Colonic mucosa (tissue), 4 donors: ENCODE results near the gene FGFR3. TPM values are rescaled to one million over a fixed set of nuclear protein-coding genes. Genes with fewer than 3 reads are reported as not detected.

Source experiments
- DNase-seq: peaks from one replicate; pipeline ENCODE4 v3.0.0-alpha.2; 2020
- H3K27ac ChIP-seq: fragments of 200-600 bp; one replicate; pipeline ENCODE4 v1.8.0; 2021
- H3K27me3 ChIP-seq: fragments of 200-600 bp; one replicate; pipeline ENCODE4 v1.8.0; 2021
- H3K36me3 ChIP-seq: fragments of 200-600 bp; one replicate; pipeline ENCODE4 v1.8.0; 2021
- H3K4me1 ChIP-seq: fragments of 200-600 bp; one replicate; pipeline ENCODE4 v1.8.0; 2021; ENCODE audit warnings: mild to moderate bottlenecking
- H3K4me3 ChIP-seq: fragments of 200-600 bp; one replicate; pipeline ENCODE4 v1.8.0; 2021
- H3K9ac ChIP-seq, 2 donors: one replicate each; pipeline ENCODE4 v1.7.0; 2013; ENCODE audit warnings: control low read depth in 2 of 2, low read depth in 2 of 2, low read length in 2 of 2
- H3K9me3 ChIP-seq: fragments of 200-600 bp; one replicate; pipeline ENCODE4 v1.8.0; 2021
- CTCF ChIP-seq: fragments of 200-600 bp; IDR thresholded peaks from one replicate; pipeline ENCODE4 v1.8.0; 2022; ENCODE audit warnings: antibody characterized with exemption, mild to moderate bottlenecking
- intact Hi-C: fragments of 100-400 bp; cut with DNase I; formaldehyde crosslinking; loops from one replicate; pipeline ENCODE4 v1.14.1; 2022
- total RNA-seq, 2 donors: library from RNA; stranded (reverse); fragmentation: NEBNext Ultra II Directional in 1 of 2; extraction: Animal tissue kit (Norgen Biotek cat#: 25700) in 1 of 2; gene quantifications; one replicate each; pipeline ENCODE4 v1.2.1, GENCODE V29; 2021
- donor health status: healthy.
- donor health status: DM: no; HTN: no; CAD: no.
- donor health status: DM: no; HTN: no; CAD: no.

Gene FGFR3
- total RNA-seq, 2 donors from 2014 or later, result 32.3 to 52.9 TPM

- Histone ChIP-seq H3K36me3 (no peaks in the 10 kb centered on the region), H3K9ac (peak overlapping the region in 1 of 2 donors; percentile 12), H3K9me3 (no peaks in the 10 kb centered on the region), H3K27ac (no peak overlapping the region), H3K27me3 (peaks cover 44% of the 10 kb centered on the region), H3K4me3 (no peak overlapping the region), H3K4me1 (peaks cover 4% of the 10 kb centered on the region)
- peak; percentile 39 for DNase-seq
- intact Hi-C loops, result no loop called here
- no peak for TF ChIP-seq CTCF
Measured at GRCh38 chr4:1763550-1764080, 29.5 kb upstream of the FGFR3 start.

GRCh38 chr4:1764670-1765069, 28.4 kb upstream of the FGFR3 start:
- intact Hi-C loops, result no loop called here
- H3K27ac ChIP-seq, result no peak overlapping the region
- H3K4me1 ChIP-seq, result peaks cover 4% of the 10 kb centered on the region
- no peak overlapping the region for H3K9ac ChIP-seq
- H3K9me3 ChIP-seq, result no peaks in the 10 kb centered on the region
- no peak overlapping the region for H3K4me3 ChIP-seq
- H3K27me3 ChIP-seq, result peaks cover 50% of the 10 kb centered on the region
- no peak for DNase-seq
- no peaks in the 10 kb centered on the region for H3K36me3 ChIP-seq
- no peak for TF ChIP-seq CTCF

GRCh38 chr4:1765409-1766072, 27.6 kb upstream of the FGFR3 start:
- no peak for TF ChIP-seq CTCF
- H3K27ac ChIP-seq, result no peak overlapping the region
- no peak for DNase-seq
- H3K4me1 ChIP-seq, result peaks cover 4% of the 10 kb centered on the region
- H3K9ac ChIP-seq, result no peak overlapping the region
- no peaks in the 10 kb centered on the region for H3K9me3 ChIP-seq
- H3K27me3 ChIP-seq, result peaks cover 55% of the 10 kb centered on the region
- H3K4me3 ChIP-seq, result no peak overlapping the region
- intact Hi-C loops, result no loop called here
- no peaks in the 10 kb centered on the region for H3K36me3 ChIP-seq

- no peak overlapping the region for H3K9ac ChIP-seq
- H3K27me3 ChIP-seq, result peaks cover 58% of the 10 kb centered on the region
- no peak for TF ChIP-seq CTCF
Measured at GRCh38 chr4:1766106-1767060, 26.7 kb upstream of the FGFR3 start.

GRCh38 chr4:1767061-1767769, 25.9 kb upstream of the FGFR3 start:
- Histone ChIP-seq H3K27me3 (peaks cover 57% of the 10 kb centered on the region), H3K4me3 (peak overlapping the region; percentile 15), H3K9ac (no peak overlapping the region), H3K36me3 (no peaks in the 10 kb centered on the region), H3K27ac (no peak overlapping the region), H3K9me3 (no peaks in the 10 kb centered on the region), H3K4me1 (peaks cover 4% of the 10 kb centered on the region)
- intact Hi-C loops, result no loop called here
- DNase-seq, result no peak
- no peak for TF ChIP-seq CTCF

More at GRCh38 chr4:1766106-1767060, 26.7 kb upstream of the FGFR3 start:
- Histone ChIP-seq H3K9me3 (no peaks in the 10 kb centered on the region), H3K36me3 (no peaks in the 10 kb centered on the region), H3K4me3 (peak overlapping the region; percentile 15), H3K27ac (no peak overlapping the region), H3K4me1 (peaks cover 4% of the 10 kb centered on the region)
- no peak for DNase-seq
- intact Hi-C loops, result no loop called here
